HFF-Myc (cell line): ENCODE results near the gene ACVR2B.
A peak's percentile ranks its signal among the peaks of the same experiment; 100 is the strongest.

ENCODE experiments used
- DNase-seq: peaks from one replicate; pipeline ENCODE4 v3.0.0-alpha.2; 2011; ENCODE audit warnings: low read depth; ENCODE audit errors: extremely low read depth
- H3K4me3 ChIP-seq: replicated peaks from 2 replicates; pipeline ENCODE4 v1.5.1; 2011; ENCODE audit warnings: low read depth, mild to moderate bottlenecking, control low read depth, low read length
- TF ChIP-seq, protein P1 (sequence below): IDR thresholded peaks from 2 replicates; pipeline ENCODE4 v1.5.1; 2012; ENCODE audit warnings: mild to moderate bottlenecking, low read depth, low read length, control low read depth; ENCODE audit errors: missing control alignments

Gene ACVR2B

DNA sequence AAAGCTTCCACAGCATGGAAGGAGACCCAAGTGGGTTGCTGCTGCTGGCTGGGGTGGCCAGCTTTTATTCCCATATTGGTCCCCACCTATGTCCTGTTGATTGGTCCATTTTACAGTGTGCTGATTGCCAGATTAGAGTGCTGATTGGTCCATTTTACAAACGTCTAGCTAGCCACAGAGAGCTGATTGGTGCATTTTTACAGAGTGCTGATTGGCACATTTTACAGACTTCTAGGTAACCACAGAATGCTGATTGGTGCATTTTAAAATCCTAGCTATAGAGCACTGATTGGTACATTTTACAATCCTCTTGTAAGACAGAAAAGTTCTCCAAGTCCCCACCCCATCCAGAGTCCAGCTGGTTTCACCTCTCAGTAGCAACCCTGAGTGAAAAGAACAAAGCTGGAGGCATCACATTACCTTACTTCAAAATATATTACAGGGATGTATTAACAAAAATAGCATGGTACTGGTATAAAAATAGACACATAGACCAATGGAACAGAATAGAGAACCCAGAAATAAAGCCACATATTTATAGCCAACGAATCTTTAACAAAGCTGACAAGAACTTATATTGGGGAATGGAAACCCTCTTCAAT is 7.5 kb upstream of the ACVR2B start:
- DNase-seq: no peak
- no peak overlapping the region for H3K4me3 ChIP-seq
- TF ChIP-seq, protein P1, sequence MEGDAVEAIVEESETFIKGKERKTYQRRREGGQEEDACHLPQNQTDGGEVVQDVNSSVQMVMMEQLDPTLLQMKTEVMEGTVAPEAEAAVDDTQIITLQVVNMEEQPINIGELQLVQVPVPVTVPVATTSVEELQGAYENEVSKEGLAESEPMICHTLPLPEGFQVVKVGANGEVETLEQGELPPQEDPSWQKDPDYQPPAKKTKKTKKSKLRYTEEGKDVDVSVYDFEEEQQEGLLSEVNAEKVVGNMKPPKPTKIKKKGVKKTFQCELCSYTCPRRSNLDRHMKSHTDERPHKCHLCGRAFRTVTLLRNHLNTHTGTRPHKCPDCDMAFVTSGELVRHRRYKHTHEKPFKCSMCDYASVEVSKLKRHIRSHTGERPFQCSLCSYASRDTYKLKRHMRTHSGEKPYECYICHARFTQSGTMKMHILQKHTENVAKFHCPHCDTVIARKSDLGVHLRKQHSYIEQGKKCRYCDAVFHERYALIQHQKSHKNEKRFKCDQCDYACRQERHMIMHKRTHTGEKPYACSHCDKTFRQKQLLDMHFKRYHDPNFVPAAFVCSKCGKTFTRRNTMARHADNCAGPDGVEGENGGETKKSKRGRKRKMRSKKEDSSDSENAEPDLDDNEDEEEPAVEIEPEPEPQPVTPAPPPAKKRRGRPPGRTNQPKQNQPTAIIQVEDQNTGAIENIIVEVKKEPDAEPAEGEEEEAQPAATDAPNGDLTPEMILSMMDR: no peak

- no peak overlapping the region for H3K4me3 ChIP-seq
- DNase-seq: no peak
- TF ChIP-seq, protein P1: no peak
Measured at GRCh38 chr3:38446812-38447211, 6.9 kb upstream of the ACVR2B start.

DNA sequence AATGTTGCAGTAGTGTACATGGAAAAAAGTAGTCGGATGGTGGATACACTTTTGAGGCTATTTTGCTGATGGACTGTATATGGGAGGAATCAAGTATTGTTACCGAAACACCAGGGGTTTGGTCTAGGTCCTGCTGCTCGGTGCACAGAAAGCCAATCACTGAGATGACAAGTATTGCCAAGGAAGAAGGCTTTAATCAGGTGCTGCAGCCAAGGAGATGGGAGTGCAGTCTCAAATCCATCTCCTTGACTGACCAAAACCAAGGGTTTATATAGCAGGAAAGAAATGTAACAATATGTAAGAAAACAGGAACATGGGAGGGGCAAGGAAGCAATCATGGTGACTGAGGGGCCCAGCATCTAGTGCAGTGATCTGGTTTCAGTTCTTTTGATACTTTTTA is 2.8 kb upstream of the ACVR2B start:
- H3K4me3 ChIP-seq: no peak overlapping the region
- no peak for DNase-seq
- TF ChIP-seq, protein P1: no peak

DNA sequence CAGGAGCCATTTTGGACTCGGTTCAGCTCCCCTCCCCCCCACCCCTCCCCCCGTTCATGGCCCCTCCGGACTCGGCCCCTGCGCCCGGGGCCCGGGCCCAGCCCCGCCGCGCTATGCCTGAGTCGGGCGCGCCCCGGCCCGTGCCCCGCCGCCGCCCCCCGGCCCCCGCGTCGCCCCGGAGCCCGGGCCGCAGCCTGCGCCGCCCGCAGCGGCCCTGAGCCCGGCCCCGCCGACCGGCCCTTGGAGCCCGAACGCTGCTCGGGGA is 155 bp downstream of the ACVR2B start:
- H3K4me3 ChIP-seq: peak overlapping the region; percentile 78
- TF ChIP-seq, protein P1: no peak
- no peak for DNase-seq

GRCh38 chr3:38454178-38454883 is 641 bp downstream of the ACVR2B start:
- H3K4me3 ChIP-seq: peak overlapping the region; percentile 78
- TF ChIP-seq, protein P1: no peak
- DNase-seq: no peak

GRCh38 chr3:38454884-38455638 is 1.4 kb downstream of the ACVR2B start:
- H3K4me3 ChIP-seq: peak overlapping the region; percentile 78
- TF ChIP-seq, protein P1: no peak
- DNase-seq: no peak
